Type B pancreatic cell (in vitro differentiated cells): ENCODE results near the gene IL22. TPM values are rescaled to one million over a fixed set of nuclear protein-coding genes. Genes with fewer than 3 reads are reported as not detected.

Experiments used
- DNase-seq: peaks from one replicate; pipeline ENCODE4 v3.0.0; 2021; ENCODE audit warnings: mixed read lengths; ENCODE audit not compliant: unreplicated experiment; ENCODE audit errors: extremely low spot score
- H3K27ac Mint-ChIP-seq: 2 replicates; pipeline ENCODE4 v1.8.0; 2021; ENCODE audit warnings: mild to moderate bottlenecking, mixed read lengths
- H3K27me3 Mint-ChIP-seq: 2 replicates; pipeline ENCODE4 v1.8.0; 2021; ENCODE audit warnings: mixed read lengths
- H3K36me3 Mint-ChIP-seq: 2 replicates; pipeline ENCODE4 v1.8.0; 2021; ENCODE audit warnings: mixed read lengths
- H3K4me1 Mint-ChIP-seq: one replicate; pipeline ENCODE4 v1.8.0; 2021; ENCODE audit warnings: mixed read lengths; ENCODE audit not compliant: unreplicated experiment
- H3K4me3 Mint-ChIP-seq: 2 replicates; pipeline ENCODE4 v1.8.0; 2021; ENCODE audit warnings: mild to moderate bottlenecking, mixed read lengths
- H3K9me3 Mint-ChIP-seq: 2 replicates; pipeline ENCODE4 v1.8.0; 2021; ENCODE audit warnings: mixed read lengths
- long read RNA-seq: library from polyadenylated mRNA; unstranded; transcript quantifications from one replicate; pipeline ENCODE4 v2.0.0, GENCODE V29; 2020
- total RNA-seq: library from RNA; stranded (reverse); gene quantifications from 2 replicates; pipeline ENCODE4 v1.2.1, GENCODE V29; 2021; ENCODE audit warnings: low replicate concordance
- TF ChIP-seq, protein P1 (sequence below): fragments of 200-600 bp; sonication (generic); conservative IDR thresholded peaks from 2 replicates; pipeline ENCODE4 v1.5.0; 2021; ENCODE audit warnings: antibody characterized with exemption, mild to moderate bottlenecking

Gene IL22, protein sequence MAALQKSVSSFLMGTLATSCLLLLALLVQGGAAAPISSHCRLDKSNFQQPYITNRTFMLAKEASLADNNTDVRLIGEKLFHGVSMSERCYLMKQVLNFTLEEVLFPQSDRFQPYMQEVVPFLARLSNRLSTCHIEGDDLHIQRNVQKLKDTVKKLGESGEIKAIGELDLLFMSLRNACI
- total RNA-seq = not detected in 2 replicates
- long read RNA-seq = 0 reads

DNA sequence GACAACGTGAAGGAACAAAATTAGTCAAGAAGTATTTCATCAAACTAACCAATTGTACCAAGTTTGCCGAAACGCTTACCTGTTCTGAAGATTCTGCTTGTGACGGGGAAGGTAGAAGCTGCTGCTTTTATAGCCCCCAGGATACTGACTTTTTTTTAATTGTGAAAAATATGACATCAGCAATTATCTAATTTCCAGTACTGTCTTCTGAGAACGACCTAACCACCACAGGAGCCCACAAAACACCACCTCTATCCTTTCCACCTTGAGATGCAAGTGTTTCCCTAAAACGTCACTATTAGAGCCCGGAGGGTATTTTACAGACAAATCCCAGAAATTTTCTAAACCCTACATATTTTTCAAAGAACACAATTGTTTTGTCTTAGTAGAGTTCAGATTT, at the start of gene IL22:
TSS of gene IL22 (minus strand) at position 101 of the 400 bp plus-strand sequence. CDS start 156 bp downstream, outside the sequence.
- no peak within 1 kb of the TSS for H3K27ac Mint-ChIP-seq
- TF ChIP-seq, protein P1, sequence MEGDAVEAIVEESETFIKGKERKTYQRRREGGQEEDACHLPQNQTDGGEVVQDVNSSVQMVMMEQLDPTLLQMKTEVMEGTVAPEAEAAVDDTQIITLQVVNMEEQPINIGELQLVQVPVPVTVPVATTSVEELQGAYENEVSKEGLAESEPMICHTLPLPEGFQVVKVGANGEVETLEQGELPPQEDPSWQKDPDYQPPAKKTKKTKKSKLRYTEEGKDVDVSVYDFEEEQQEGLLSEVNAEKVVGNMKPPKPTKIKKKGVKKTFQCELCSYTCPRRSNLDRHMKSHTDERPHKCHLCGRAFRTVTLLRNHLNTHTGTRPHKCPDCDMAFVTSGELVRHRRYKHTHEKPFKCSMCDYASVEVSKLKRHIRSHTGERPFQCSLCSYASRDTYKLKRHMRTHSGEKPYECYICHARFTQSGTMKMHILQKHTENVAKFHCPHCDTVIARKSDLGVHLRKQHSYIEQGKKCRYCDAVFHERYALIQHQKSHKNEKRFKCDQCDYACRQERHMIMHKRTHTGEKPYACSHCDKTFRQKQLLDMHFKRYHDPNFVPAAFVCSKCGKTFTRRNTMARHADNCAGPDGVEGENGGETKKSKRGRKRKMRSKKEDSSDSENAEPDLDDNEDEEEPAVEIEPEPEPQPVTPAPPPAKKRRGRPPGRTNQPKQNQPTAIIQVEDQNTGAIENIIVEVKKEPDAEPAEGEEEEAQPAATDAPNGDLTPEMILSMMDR = no peak
- H3K27me3 Mint-ChIP-seq = peaks cover 4% of the 10 kb centered on the region
- H3K36me3 Mint-ChIP-seq = no peaks in the 10 kb centered on the region
- H3K9me3 Mint-ChIP-seq = no peaks in the 10 kb centered on the region
- DNase-seq = no peak
- H3K4me1 Mint-ChIP-seq = no peaks in the 10 kb centered on the region
- H3K4me3 Mint-ChIP-seq = no peak within 1 kb of the TSS

DNA sequence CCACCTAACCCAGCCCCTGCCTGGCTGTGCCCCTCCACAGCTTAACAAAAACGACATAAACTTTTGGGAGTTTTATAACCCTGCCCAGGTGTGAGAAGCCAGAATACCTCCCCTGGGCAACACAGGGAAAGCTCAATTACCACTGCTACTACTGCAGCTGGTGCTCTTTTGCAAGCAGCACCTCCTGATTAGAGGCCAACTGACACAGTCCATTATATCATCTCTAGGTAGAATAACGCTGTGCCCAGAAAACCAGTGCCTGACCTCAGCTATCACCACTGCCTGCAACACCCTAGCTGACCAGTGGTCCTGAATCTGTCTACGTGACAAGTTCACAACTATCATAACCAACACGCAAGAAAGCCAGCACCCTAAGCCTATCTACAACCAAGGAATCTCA, 44.5 kb upstream of the IL22 start:
- H3K4me3 Mint-ChIP-seq = no peak overlapping the region
- no peak for DNase-seq
- no peaks in the 10 kb centered on the region for H3K27me3 Mint-ChIP-seq
- H3K4me1 Mint-ChIP-seq = peaks cover 8% of the 10 kb centered on the region
- TF ChIP-seq, protein P1 = no peak
- H3K36me3 Mint-ChIP-seq = peaks cover 48% of the 10 kb centered on the region
- peaks cover 6% of the 10 kb centered on the region for H3K9me3 Mint-ChIP-seq
- H3K27ac Mint-ChIP-seq = no peak overlapping the region

DNA sequence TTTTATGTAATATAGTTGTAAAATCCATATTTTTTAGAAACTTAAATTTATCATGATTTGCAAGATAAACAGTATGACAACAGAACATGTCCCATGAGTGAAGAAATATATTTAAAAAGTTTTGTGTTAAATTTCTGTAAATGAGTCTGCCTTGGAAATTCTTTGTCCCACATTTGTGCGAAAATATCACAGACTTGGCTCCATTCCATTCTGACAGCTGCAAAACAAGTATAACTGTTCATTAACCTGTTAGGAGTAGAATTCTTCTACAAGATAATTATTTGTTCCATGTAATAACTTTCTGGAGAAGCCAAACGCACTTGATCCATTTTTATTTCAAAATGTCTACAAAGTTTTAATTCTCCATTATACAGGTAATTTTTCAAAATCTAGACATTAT, 40.8 kb upstream of the IL22 start:
- H3K36me3 Mint-ChIP-seq = peaks cover 15% of the 10 kb centered on the region
- H3K9me3 Mint-ChIP-seq = no peaks in the 10 kb centered on the region
- H3K27ac Mint-ChIP-seq = no peak overlapping the region
- no peak for DNase-seq
- TF ChIP-seq, protein P1 = no peak
- H3K27me3 Mint-ChIP-seq = no peaks in the 10 kb centered on the region
- H3K4me3 Mint-ChIP-seq = no peak overlapping the region
- peaks cover 12% of the 10 kb centered on the region for H3K4me1 Mint-ChIP-seq

DNA sequence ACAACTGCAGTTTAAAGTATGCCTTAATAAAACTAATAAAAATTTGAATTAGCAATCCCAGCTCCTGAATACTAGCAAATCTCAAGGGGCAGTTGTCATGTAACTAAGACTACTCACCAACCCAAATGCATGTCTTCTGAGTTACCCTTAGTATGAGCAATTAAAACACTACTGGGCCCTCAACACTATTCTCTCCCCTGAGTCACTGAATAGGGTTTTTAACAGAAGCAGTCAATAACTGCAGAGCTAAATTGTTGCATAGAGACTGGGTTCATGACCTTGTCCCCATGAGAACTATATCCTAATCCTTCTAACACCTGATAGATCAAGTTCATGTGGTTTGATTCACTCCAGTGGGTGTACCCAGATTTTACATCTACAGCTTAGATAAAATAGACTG, 39.9 kb upstream of the IL22 start:
- no peak overlapping the region for H3K4me3 Mint-ChIP-seq

DNA sequence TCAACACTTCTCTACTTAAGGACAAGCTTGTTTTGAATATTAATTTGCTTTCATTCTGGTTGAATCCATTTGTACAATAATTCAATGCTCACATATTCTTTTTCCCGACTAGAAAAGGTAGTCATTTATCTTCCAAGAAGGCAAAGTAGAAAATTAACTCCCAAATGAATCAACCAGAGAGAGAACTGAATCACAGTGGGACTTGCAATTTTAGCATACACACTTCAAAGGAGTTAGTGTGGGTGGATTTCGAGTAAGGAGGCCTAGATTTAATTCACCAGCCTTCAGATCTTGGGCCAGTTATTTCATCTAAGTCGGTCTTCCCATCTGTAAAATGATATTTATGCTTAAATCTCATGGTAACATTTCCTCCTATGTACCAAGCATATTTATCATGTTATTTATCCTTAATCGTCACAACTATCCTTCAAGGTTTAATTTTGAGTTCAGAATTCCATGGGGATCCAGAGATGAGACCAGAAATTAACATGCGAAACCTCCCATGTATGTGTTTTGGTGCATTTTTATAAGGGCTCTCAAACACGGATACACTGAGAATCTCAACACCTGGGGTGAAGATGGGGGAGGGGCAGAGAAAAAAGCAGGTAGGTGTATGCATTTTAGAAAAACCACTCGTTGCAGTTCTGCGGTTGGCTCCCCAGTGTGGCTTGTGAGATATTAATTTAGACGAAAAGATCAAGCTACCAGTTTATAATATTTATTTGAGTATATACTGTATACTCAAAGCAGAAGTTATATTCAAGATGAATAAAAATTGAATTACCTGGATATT, 38.9 kb upstream of the IL22 start:
- no peaks in the 10 kb centered on the region for H3K27me3 Mint-ChIP-seq
- TF ChIP-seq, protein P1 = no peak
- no peak for DNase-seq

More for the DNA sequence above, 39.9 kb upstream of the IL22 start:
- Mint-ChIP-seq H3K9me3 (no peaks in the 10 kb centered on the region), H3K4me1 (peaks cover 12% of the 10 kb centered on the region), H3K27me3 (no peaks in the 10 kb centered on the region), H3K36me3 (peaks cover 9% of the 10 kb centered on the region), H3K27ac (no peak overlapping the region)
- TF ChIP-seq, protein P1 = no peak
- DNase-seq = no peak

More for the DNA sequence above, 38.9 kb upstream of the IL22 start:
- Mint-ChIP-seq H3K9me3 (no peaks in the 10 kb centered on the region), H3K36me3 (peaks cover 9% of the 10 kb centered on the region), H3K27ac (no peak overlapping the region), H3K4me1 (peaks cover 12% of the 10 kb centered on the region), H3K4me3 (no peak overlapping the region)
